NT2/D1 (cell line): ENCODE data around the gene RAD50.

Source experiments
- DNase-seq: peaks from one replicate; pipeline ENCODE4 v3.0.0-alpha.2; 2011; ENCODE audit warnings: low read depth, low spot score
- H3K27me3 ChIP-seq: 2 replicates; pipeline ENCODE4 v1.6.0; 2011; ENCODE audit warnings: mild to moderate bottlenecking; ENCODE audit not compliant: insufficient read length, insufficient read depth
- H3K36me3 ChIP-seq: 2 replicates; pipeline ENCODE4 v1.6.1; 2011; ENCODE audit warnings: mild to moderate bottlenecking, low read length, mixed read lengths; ENCODE audit not compliant: insufficient read depth, insufficient read length
- H3K4me1 ChIP-seq: 2 replicates; pipeline ENCODE4 v1.5.1; 2011; ENCODE audit not compliant: insufficient read depth, insufficient read length
- H3K4me3 ChIP-seq: 2 replicates; pipeline ENCODE4 v1.5.1; 2011; ENCODE audit warnings: low read depth; ENCODE audit not compliant: insufficient read length
- H3K9ac ChIP-seq: 2 replicates; pipeline ENCODE4 v1.6.0; 2011; ENCODE audit warnings: low read depth; ENCODE audit not compliant: insufficient read length
- H3K9me3 ChIP-seq: 2 replicates; pipeline ENCODE4 v1.5.1; 2011; ENCODE audit warnings: mild to moderate bottlenecking, low read length; ENCODE audit not compliant: insufficient read depth
- SUZ12 ChIP-seq: IDR thresholded peaks from 2 replicates; pipeline ENCODE4 v1.6.1; 2011; ENCODE audit not compliant: insufficient read length, insufficient read depth; ENCODE audit errors: extremely low read depth
- YY1 ChIP-seq: IDR thresholded peaks from 2 replicates; pipeline ENCODE4 v1.6.1; 2011; ENCODE audit not compliant: insufficient read length, insufficient read depth
- ZNF274 ChIP-seq: IDR thresholded peaks from 2 replicates; pipeline ENCODE4 v1.6.1; 2011; ENCODE audit warnings: mild to moderate bottlenecking, low read depth, low read length

RAD50 gene

DNA sequence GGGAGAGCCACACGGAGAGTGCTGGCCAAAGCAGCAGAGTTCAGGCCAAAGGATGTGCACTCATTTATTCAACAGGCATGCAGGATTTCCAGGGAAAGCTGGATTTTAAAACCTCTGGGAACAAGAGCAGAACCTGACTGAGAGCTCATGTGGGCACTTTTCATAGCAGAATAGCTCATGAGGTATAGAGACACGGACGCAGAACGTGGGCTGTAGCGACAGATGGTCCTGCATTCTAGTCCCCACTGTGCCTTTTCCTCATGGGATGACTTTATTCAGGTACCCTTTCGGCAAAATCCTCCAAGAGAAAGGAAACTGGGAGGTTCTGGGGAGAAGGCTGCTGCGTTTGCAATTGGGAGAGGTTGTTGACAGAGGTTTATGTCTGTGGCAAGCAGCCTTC lies 122.4 kb downstream of the RAD50 start:
- Histone ChIP-seq H3K4me1 (no peaks in the 10 kb centered on the region), H3K4me3 (no peak overlapping the region), H3K9ac (no peak overlapping the region), H3K27me3 (no peaks in the 10 kb centered on the region), H3K36me3 (no peaks in the 10 kb centered on the region), H3K9me3 (no peaks in the 10 kb centered on the region)
- DNase-seq = no peak
- TF ChIP-seq ZNF274 (no peak), YY1 (no peak), SUZ12 (no peak)

DNA sequence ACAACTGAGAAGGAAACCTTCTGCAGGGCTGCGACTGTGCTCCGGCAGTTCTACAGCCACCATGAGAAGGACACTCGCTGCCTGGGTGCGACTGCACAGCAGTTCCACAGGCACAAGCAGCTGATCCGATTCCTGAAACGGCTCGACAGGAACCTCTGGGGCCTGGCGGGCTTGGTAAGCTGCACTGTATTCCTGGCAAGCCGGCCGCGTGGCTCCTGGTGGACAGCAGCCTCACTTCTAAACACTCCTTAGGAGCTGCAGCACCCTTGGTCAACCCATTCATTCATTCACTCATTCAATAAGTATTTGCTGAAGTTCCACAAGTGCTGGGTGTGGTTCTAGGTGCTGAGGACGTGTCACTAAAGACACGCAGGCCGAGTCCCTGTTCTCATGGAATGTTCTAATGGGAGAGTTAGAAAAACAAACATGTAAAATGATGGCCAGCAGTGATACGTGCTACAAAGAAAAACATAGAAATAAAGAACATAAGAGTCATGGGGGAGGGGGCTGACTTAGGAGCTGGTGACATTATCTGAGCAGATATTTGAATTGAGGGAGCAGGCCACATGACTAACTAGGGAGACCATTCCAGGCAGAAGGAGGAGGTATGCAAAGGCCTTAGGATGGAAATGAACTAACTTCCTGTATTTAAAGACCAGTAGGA lies 123.1 kb downstream of the RAD50 start:
- no peaks in the 10 kb centered on the region for H3K27me3 ChIP-seq
- DNase-seq = no peak
- no peak overlapping the region for H3K9ac ChIP-seq
- H3K4me1 ChIP-seq = no peaks in the 10 kb centered on the region
- no peaks in the 10 kb centered on the region for H3K9me3 ChIP-seq
- H3K4me3 ChIP-seq = no peak overlapping the region
- no peaks in the 10 kb centered on the region for H3K36me3 ChIP-seq
- TF ChIP-seq SUZ12 = no peak
- no peak for TF ChIP-seq YY1
- TF ChIP-seq ZNF274 = no peak

DNA sequence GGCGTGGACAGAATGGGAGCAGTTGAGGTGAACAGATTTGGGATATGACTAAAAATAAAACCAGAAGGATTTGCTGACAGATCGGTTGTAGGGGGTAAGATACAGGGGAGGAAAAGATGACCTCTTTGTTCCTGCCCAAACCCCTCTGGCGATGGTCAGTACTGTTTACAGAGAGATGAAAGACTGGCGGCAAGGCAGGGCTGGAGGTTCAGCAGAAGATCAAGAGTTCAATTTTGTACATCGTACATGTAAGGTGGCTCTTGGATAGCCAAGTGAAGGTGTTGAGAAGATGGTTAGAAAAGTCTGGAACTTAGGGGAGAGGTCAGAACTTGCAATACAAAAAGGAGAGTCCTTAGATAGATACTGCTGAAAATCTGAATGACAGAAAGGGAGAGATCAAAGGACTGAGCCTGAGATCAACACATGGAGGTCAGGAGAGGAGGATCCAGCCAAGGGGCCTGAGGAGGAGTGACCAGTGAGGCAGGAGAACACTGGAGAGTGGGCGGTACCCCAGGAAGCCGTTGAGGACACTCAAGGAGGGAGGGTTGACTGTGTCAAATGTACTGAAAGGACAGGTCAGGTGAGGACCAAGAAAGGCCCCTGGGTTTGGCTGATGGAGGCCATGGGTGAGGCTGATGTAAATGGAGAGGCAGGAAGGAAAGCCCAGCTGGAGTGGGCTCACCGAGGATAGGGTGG lies 124.2 kb downstream of the RAD50 start:
- Histone ChIP-seq H3K27me3 (no peaks in the 10 kb centered on the region), H3K4me1 (no peaks in the 10 kb centered on the region), H3K9me3 (no peaks in the 10 kb centered on the region), H3K36me3 (no peaks in the 10 kb centered on the region), H3K4me3 (no peak overlapping the region), H3K9ac (no peak overlapping the region)
- DNase-seq = no peak
- TF ChIP-seq ZNF274 = no peak
- no peak for TF ChIP-seq SUZ12
- no peak for TF ChIP-seq YY1

DNA sequence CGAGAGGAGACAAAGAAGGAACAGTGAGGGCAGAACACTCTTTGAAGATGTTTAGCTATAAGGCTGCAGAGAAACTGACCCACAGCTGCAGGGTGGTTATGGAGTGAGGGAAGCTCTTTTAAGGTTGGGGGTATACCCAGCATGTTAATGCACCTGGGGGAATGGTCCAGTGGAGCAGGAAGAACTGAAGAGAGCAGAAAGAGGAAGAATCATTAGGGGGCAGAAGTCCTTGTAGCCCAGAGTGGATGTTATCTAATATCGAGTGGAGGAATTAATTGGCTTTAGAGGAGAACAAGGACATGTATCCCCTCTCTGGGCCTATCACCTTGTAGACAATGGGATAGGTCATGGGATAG lies 124.7 kb downstream of the RAD50 start:
- Histone ChIP-seq H3K4me1 (no peaks in the 10 kb centered on the region), H3K27me3 (no peaks in the 10 kb centered on the region), H3K9ac (no peak overlapping the region), H3K4me3 (no peak overlapping the region), H3K9me3 (no peaks in the 10 kb centered on the region), H3K36me3 (no peaks in the 10 kb centered on the region)
- TF ChIP-seq SUZ12 (no peak), ZNF274 (no peak), YY1 (no peak)
- no peak for DNase-seq

DNA sequence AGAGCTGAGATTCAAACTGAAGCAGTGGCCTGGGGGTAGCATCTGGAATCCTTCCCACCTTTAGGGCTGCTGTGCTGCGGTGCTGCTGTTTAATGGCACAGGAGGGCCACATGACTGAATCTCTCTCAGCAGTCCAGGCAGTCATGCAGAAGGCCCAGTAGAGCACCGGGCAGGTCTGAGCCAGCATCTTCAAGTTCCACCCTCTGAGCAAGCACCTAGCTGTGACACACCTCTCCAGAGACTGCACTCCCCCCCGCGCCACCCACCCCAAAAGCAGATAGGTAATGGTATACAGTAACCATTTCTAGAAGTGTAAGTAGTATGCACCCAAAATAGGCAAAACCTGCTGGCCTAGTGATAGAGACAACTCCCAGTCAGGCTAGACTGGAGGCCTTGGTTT lies 125.2 kb downstream of the RAD50 start:
- TF ChIP-seq YY1 (no peak), SUZ12 (no peak), ZNF274 (no peak)
- no peaks in the 10 kb centered on the region for H3K36me3 ChIP-seq
- no peaks in the 10 kb centered on the region for H3K9me3 ChIP-seq
- H3K4me3 ChIP-seq = no peak overlapping the region
- H3K9ac ChIP-seq = no peak overlapping the region
- H3K4me1 ChIP-seq = no peaks in the 10 kb centered on the region
- no peak for DNase-seq
- H3K27me3 ChIP-seq = no peaks in the 10 kb centered on the region

DNA sequence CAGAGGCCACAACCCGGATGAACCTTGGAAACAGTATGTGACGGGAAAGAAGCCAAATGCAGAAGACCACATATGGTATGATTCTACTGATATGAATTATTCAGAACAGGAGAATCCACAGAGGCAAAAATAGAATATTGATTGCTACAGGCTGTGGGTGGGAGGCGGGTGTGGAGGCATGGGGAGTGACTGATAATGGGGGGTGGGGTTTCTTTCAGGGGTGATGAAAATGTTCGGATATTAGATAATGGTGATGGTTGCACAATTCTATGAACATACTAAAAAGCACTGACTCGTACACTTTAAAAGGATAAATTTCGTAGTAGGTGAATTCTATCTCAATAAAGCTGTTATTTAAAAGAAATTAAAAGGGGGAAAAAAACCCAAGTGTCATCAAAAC lies 127.7 kb downstream of the RAD50 start:
- H3K27me3 ChIP-seq = no peaks in the 10 kb centered on the region
- H3K36me3 ChIP-seq = no peaks in the 10 kb centered on the region
- TF ChIP-seq ZNF274 = no peak
- no peak for TF ChIP-seq YY1
- no peak for TF ChIP-seq SUZ12
- no peaks in the 10 kb centered on the region for H3K9me3 ChIP-seq
- H3K4me1 ChIP-seq = no peaks in the 10 kb centered on the region
- no peak overlapping the region for H3K4me3 ChIP-seq
- H3K9ac ChIP-seq = no peak overlapping the region
- no peak for DNase-seq

DNA sequence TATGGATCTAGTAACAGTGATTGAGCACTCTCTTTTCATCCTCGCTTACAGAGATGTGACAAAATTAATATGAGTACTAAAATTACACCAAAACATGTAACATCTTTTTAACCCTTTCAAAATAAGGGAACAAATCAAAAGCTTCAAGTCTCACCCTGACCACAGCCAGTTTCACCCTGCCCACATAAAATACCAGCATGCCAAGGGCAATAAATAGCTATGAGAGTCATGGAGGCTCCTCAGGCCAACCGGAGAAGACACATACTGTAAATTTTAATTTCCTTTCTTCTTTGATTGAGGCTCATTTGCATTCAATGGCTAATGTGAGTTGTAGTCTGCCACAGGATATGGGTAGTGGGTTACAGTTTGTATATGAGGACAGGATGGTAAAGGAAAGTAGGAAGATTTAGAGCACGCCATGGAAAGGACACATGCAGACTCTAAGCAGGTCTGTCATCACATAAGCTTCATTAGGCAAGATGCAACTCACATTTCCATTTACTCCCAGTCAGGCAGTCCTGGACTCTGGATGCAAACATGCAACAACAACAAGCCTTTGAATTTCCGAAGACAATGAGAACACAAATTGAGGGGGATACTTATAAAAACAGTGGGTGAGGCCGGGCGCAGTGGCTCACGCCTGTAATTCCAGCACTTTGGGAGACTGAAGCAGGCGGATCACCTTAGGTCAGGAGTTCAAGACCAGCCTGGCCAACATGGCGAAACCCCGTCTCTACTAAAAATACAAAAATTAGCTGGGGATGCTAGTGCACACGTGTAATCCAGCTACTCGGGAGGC lies 128.3 kb downstream of the RAD50 start:
- H3K4me1 ChIP-seq = no peaks in the 10 kb centered on the region
- H3K36me3 ChIP-seq = no peaks in the 10 kb centered on the region
- no peaks in the 10 kb centered on the region for H3K27me3 ChIP-seq
- H3K4me3 ChIP-seq = no peak overlapping the region
- H3K9ac ChIP-seq = no peak overlapping the region
- no peak for TF ChIP-seq ZNF274
- TF ChIP-seq YY1 = no peak
- TF ChIP-seq SUZ12 = no peak
- H3K9me3 ChIP-seq = no peaks in the 10 kb centered on the region
- DNase-seq = no peak
